Measurements from ENCODE around the gene WDHD1.

Gene WDHD1

DNA sequence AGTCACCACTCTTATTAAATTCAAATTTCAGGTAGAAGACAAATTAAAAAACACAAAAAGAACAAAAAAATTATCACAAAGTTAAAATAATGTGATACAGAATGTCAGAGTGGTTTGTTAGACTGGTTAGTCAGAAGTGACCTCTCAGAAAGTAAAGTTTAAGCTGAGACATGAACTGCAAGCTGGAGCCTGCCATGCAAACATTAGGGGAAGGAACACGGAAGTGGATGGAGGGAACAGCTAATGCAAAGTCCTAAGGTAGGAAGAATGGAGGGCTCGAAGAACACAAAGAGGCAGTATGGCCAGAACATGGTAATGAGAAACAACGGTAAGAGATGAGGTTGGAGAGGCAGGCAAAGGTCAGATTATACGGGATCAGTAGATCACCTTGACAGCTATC is 41.7 kb downstream of the WDHD1 start:
- DNase-seq (ENCODE audit: low read depth), result no peak
- TF ChIP-seq POLR2A (IDR thresholded peaks at IDR 0.05; ENCODE audit: extremely low read depth, insufficient read length) (no peak), MYC (IDR thresholded peaks at IDR 0.05; ENCODE audit: low read depth, low read length) (no peak)
- TF ChIP-seq, protein P1, sequence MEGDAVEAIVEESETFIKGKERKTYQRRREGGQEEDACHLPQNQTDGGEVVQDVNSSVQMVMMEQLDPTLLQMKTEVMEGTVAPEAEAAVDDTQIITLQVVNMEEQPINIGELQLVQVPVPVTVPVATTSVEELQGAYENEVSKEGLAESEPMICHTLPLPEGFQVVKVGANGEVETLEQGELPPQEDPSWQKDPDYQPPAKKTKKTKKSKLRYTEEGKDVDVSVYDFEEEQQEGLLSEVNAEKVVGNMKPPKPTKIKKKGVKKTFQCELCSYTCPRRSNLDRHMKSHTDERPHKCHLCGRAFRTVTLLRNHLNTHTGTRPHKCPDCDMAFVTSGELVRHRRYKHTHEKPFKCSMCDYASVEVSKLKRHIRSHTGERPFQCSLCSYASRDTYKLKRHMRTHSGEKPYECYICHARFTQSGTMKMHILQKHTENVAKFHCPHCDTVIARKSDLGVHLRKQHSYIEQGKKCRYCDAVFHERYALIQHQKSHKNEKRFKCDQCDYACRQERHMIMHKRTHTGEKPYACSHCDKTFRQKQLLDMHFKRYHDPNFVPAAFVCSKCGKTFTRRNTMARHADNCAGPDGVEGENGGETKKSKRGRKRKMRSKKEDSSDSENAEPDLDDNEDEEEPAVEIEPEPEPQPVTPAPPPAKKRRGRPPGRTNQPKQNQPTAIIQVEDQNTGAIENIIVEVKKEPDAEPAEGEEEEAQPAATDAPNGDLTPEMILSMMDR (IDR thresholded peaks at IDR 0.05; ENCODE audit: low read depth, low read length), result no peak
- TF ChIP-seq, protein P2, sequence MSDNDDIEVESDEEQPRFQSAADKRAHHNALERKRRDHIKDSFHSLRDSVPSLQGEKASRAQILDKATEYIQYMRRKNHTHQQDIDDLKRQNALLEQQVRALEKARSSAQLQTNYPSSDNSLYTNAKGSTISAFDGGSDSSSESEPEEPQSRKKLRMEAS (IDR thresholded peaks at IDR 0.05; ENCODE audit: low read depth, low read length), result no peak
- no peak overlapping the region for H3K4me3 ChIP-seq (ENCODE audit: low read depth, low read length)

DNA sequence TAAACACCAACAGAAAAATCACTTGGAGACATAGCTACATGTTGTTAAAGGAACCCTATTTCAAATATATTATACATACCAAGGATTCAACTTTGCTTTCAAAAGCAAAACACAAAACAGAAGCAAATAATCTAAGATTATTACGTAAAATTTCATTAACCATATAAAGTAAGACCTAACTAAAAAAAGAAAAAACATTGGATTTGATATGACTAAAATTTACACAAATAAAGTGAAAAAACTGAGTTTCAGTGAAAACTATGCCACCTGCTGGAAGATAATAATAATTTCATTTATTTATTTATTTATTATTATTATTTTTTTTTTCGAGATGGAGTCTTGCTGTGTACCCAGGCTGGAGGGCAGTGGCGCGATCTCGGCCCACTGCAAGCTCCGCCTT is 45.2 kb downstream of the WDHD1 start:
- no peak overlapping the region for H3K4me3 ChIP-seq (ENCODE audit: low read depth, low read length)
- TF ChIP-seq POLR2A (IDR thresholded peaks at IDR 0.05; ENCODE audit: extremely low read depth, insufficient read length), result no peak
- no peak for TF ChIP-seq MYC (IDR thresholded peaks at IDR 0.05; ENCODE audit: low read depth, low read length)
- DNase-seq (ENCODE audit: low read depth), result no peak

DNA sequence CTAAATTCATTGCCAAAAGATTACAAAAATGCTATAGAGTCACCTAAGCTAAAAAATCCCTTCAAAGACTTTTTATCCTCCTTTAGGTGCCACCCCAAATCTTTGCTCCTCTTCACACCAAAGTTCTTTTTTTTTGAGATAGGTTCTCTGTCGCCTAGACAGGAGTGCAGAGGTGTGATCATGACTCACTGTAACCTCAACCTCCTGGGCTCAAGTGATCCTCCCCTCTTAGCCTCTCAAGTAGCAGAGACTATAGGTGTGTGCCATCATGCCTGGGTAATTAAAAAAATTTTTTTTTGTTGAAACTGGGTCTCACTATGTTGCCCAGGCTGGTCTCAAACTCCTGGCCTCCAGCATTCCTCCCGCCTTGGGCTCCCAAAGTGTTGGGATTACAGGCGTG is 47.9 kb downstream of the WDHD1 start:
- DNase-seq (ENCODE audit: low read depth), result no peak
- TF ChIP-seq, protein P2 (IDR thresholded peaks at IDR 0.05; ENCODE audit: low read depth, low read length), result no peak
- TF ChIP-seq MYC (IDR thresholded peaks at IDR 0.05; ENCODE audit: low read depth, low read length) (no peak), POLR2A (IDR thresholded peaks at IDR 0.05; ENCODE audit: extremely low read depth, insufficient read length) (no peak)
- TF ChIP-seq, protein P1 (IDR thresholded peaks at IDR 0.05; ENCODE audit: low read depth, low read length), result no peak
- no peak overlapping the region for H3K4me3 ChIP-seq (ENCODE audit: low read depth, low read length)

DNA sequence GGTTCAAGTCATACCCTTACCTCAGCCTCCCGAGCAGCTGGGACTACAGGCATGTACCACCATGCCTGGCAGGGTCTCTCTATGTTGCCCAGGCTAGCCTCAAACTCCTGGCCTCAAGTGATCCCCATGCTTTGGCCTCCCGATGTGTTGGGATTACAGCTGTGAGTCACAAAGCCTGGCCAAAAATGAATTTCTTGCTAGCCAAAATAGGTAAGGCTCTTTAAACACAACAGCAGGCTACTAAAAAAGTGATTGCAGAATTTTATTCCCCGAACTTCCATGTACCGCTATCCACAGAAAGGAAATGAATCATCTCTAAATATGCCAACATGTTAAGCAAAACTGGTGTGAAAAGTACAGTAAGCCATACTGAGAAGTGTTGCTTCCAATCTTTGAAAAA is 50.6 kb downstream of the WDHD1 start:
- TF ChIP-seq MYC (IDR thresholded peaks at IDR 0.05; ENCODE audit: low read depth, low read length), result no peak
- TF ChIP-seq POLR2A (IDR thresholded peaks at IDR 0.05; ENCODE audit: extremely low read depth, insufficient read length), result no peak
- H3K4me3 ChIP-seq (ENCODE audit: low read depth, low read length), result no peak overlapping the region
- DNase-seq (ENCODE audit: low read depth), result peak; percentile 2

DNA sequence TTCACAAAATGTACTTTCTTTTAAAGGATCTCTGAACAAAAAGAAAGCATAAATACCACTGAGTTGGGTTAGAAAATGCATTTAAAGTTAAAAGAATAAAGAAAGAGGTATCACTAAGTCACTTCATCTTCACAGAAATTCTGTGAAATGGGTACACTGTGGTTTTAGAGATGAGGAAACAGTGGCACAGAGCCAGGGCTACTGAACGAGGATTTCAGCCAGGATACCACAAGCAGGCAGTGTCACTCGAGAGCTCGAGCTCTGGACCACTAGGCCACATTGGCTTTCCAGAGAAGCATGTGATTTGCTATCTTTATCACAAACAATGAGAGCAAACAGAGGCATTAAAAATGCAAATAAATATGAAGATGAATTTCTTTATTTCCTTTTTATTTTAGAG is 51.0 kb downstream of the WDHD1 start:
- no peak overlapping the region for H3K4me3 ChIP-seq (ENCODE audit: low read depth, low read length)
- TF ChIP-seq, protein P1 (IDR thresholded peaks at IDR 0.05; ENCODE audit: low read depth, low read length), result no peak
- TF ChIP-seq MYC (IDR thresholded peaks at IDR 0.05; ENCODE audit: low read depth, low read length) (no peak), POLR2A (IDR thresholded peaks at IDR 0.05; ENCODE audit: extremely low read depth, insufficient read length) (no peak)
- TF ChIP-seq, protein P2 (IDR thresholded peaks at IDR 0.05; ENCODE audit: low read depth, low read length), result no peak
- peak; percentile 11 for DNase-seq (ENCODE audit: low read depth)

DNA sequence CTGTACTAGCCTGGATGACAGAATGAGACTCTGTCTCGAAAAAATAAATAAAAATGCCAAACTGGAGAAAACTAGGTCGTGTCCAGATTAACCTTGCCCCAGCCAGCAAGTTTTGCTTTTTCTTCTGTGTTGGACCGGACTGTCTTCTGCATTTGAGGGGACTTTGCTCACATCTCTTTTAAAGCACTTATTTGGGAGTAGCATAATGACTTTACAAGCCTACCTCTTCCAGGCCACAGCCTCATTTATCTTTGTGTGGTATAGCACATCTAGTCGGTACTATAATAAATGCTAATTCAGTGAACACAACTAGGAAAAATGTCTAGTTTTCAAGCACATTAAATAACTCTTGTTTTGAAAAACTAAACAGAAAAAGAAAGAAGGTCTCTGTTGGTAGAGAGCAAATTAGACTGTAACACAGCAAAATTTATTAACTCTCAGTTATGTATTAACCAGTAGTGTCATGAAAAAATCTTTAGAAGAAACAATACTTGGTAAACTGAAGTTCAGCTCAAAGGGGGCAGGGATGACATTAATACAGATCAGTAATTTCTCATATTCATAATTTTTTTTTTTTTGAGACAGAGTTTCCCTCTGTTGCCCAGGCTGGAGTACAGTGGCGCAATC is 52.0 kb downstream of the WDHD1 start:
- TF ChIP-seq MYC (IDR thresholded peaks at IDR 0.05; ENCODE audit: low read depth, low read length), result no peak
- TF ChIP-seq, protein P2 (IDR thresholded peaks at IDR 0.05; ENCODE audit: low read depth, low read length), result no peak
- no peak for TF ChIP-seq POLR2A (IDR thresholded peaks at IDR 0.05; ENCODE audit: extremely low read depth, insufficient read length)
- TF ChIP-seq, protein P1 (IDR thresholded peaks at IDR 0.05; ENCODE audit: low read depth, low read length), result no peak
- DNase-seq (ENCODE audit: low read depth), result no peak
- H3K4me3 ChIP-seq (ENCODE audit: low read depth, low read length), result no peak overlapping the region

DNA sequence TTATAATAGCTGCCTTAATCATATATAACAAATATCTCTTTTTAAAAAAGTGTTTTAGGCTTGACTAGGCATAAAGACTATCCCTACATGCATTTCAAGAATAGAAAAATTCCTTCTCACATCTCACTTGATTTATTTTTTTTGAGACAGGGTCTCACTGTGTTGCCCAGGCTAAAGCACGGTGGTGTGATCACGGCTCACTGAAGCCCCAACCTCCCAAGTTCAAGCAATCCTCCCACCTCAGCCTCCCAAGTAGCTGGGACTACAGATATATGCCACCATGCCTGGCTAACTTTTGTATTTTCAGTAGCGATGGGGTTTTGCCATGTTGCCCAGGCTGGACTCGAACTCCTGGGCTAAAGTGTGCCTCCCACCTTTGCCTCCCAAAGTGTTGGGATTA is 59.4 kb downstream of the WDHD1 start:
- TF ChIP-seq, protein P1 (IDR thresholded peaks at IDR 0.05; ENCODE audit: low read depth, low read length), result no peak
- TF ChIP-seq POLR2A (IDR thresholded peaks at IDR 0.05; ENCODE audit: extremely low read depth, insufficient read length) (no peak), MYC (IDR thresholded peaks at IDR 0.05; ENCODE audit: low read depth, low read length) (no peak)
- TF ChIP-seq, protein P2 (IDR thresholded peaks at IDR 0.05; ENCODE audit: low read depth, low read length), result no peak
- DNase-seq (ENCODE audit: low read depth), result no peak
- H3K4me3 ChIP-seq (ENCODE audit: low read depth, low read length), result no peak overlapping the region
